GM18505 (cell line): ENCODE data around the gene ATL2.
"Not testable (repeated sequence)": the region's sequence is repeated elsewhere in the genome, so short reads cannot be mapped to it uniquely, and the experiment has no call there.

ENCODE experiments used
- ATAC-seq: cut with Tn5 transposase; IDR thresholded peaks from one replicate; pipeline ENCODE4 v1.9.1; 2021; ENCODE audit not compliant: unreplicated experiment
- POLR2A ChIP-seq: IDR thresholded peaks from 4 replicates; pipeline ENCODE4 v1.6.1; 2011; ENCODE audit warnings: borderline replicate concordance; ENCODE audit not compliant: insufficient read depth, insufficient read length; ENCODE audit errors: extremely low read depth

Gene ATL2

GRCh38 chr2:38407111-38407682, 30.1 kb upstream of the ATL2 start:
- no peak for ATAC-seq
- TF ChIP-seq POLR2A: no peak

GRCh38 chr2:38406597-38407110, 29.6 kb upstream of the ATL2 start:
- ATAC-seq: no peak
- TF ChIP-seq POLR2A: no peak

- no peak for ATAC-seq
- TF ChIP-seq POLR2A: no peak
Measured at GRCh38 chr2:38405917-38406596, 29.0 kb upstream of the ATL2 start.

- ATAC-seq: no peak
- TF ChIP-seq POLR2A: no peak
Measured at GRCh38 chr2:38400513-38400912, 23.4 kb upstream of the ATL2 start.

GRCh38 chr2:38398739-38399138, 21.7 kb upstream of the ATL2 start:
- no peak for TF ChIP-seq POLR2A
- no peak for ATAC-seq

GRCh38 chr2:38394903-38395341, 17.8 kb upstream of the ATL2 start:
- no peak for TF ChIP-seq POLR2A
- no peak for ATAC-seq

GRCh38 chr2:38394041-38394440, 17.0 kb upstream of the ATL2 start:
- TF ChIP-seq POLR2A: no peak
- ATAC-seq: no peak

GRCh38 chr2:38390947-38391346, 13.9 kb upstream of the ATL2 start:
- TF ChIP-seq POLR2A: no peak
- no peak for ATAC-seq

- no peak for ATAC-seq
- no peak for TF ChIP-seq POLR2A
Measured at GRCh38 chr2:38387887-38388286, 10.8 kb upstream of the ATL2 start.

GRCh38 chr2:38386821-38387220, 9.7 kb upstream of the ATL2 start:
- no peak for ATAC-seq
- no peak for TF ChIP-seq POLR2A

GRCh38 chr2:38386377-38386776, 9.3 kb upstream of the ATL2 start:
- ATAC-seq: no peak
- no peak for TF ChIP-seq POLR2A

- no peak for TF ChIP-seq POLR2A
- ATAC-seq: no peak
Measured at GRCh38 chr2:38384338-38384737, 7.3 kb upstream of the ATL2 start.

- not testable (repeated sequence) for ATAC-seq
Measured at GRCh38 chr2:38383741-38384140, 6.7 kb upstream of the ATL2 start.

- ATAC-seq: no peak
- TF ChIP-seq POLR2A: no peak
Measured at GRCh38 chr2:38381381-38382143, 4.5 kb upstream of the ATL2 start.
